ENCODE results near the gene LYST.

LYST gene

GRCh38 chr1:235737751-235738150, 129.0 kb downstream of the LYST start:
- TF ChIP-seq SIN3A (IDR thresholded peaks at IDR 0.05; ENCODE audit: borderline replicate concordance, insufficient read depth, low read length) (no peak), FOXP2 (optimal IDR thresholded peaks at IDR 0.05; ENCODE audit: borderline replicate concordance, extremely low read depth, extremely low read length, insufficient read depth) (no peak), TAF1 (IDR thresholded peaks at IDR 0.05; ENCODE audit: borderline replicate concordance, insufficient read depth, low read length) (no peak)

GRCh38 chr1:235736263-235736662, 130.4 kb downstream of the LYST start:
- TF ChIP-seq REST (IDR thresholded peaks at IDR 0.05; ENCODE audit: insufficient read depth in 1 of 2, low read depth in 2 of 2, low read length in 2 of 2) = no peak
- TF ChIP-seq TAF1 (IDR thresholded peaks at IDR 0.05; ENCODE audit: borderline replicate concordance, insufficient read depth, low read length) = no peak
- TF ChIP-seq SIN3A (IDR thresholded peaks at IDR 0.05; ENCODE audit: borderline replicate concordance, insufficient read depth, low read length) = no peak
- TF ChIP-seq FOXP2 (optimal IDR thresholded peaks at IDR 0.05; ENCODE audit: borderline replicate concordance, extremely low read depth, extremely low read length, insufficient read depth) = no peak
- TF ChIP-seq POLR2AphosphoS5 (IDR thresholded peaks at IDR 0.05; ENCODE audit: low read depth, low read length) = no peak

GRCh38 chr1:235735621-235736020, 131.1 kb downstream of the LYST start:
- TF ChIP-seq REST (IDR thresholded peaks at IDR 0.05; ENCODE audit: insufficient read depth in 1 of 2, low read depth in 2 of 2, low read length in 2 of 2) (no peak), TAF1 (IDR thresholded peaks at IDR 0.05; ENCODE audit: borderline replicate concordance, insufficient read depth, low read length) (no peak)

- TF ChIP-seq FOXP2 (optimal IDR thresholded peaks at IDR 0.05; ENCODE audit: borderline replicate concordance, extremely low read depth, extremely low read length, insufficient read depth) (no peak), SIN3A (IDR thresholded peaks at IDR 0.05; ENCODE audit: borderline replicate concordance, insufficient read depth, low read length) (no peak), TAF1 (IDR thresholded peaks at IDR 0.05; ENCODE audit: borderline replicate concordance, insufficient read depth, low read length) (no peak), POLR2AphosphoS5 (IDR thresholded peaks at IDR 0.05; ENCODE audit: low read depth, low read length) (no peak), REST (IDR thresholded peaks at IDR 0.05; ENCODE audit: insufficient read depth in 1 of 2, low read depth in 2 of 2, low read length in 2 of 2) (no peak)
These were observed 132.4 kb downstream of the LYST start for GRCh38 chr1:235734335-235734734.

- TF ChIP-seq REST (IDR thresholded peaks at IDR 0.05; ENCODE audit: insufficient read depth in 1 of 2, low read depth in 2 of 2, low read length in 2 of 2) (no peak), TAF1 (IDR thresholded peaks at IDR 0.05; ENCODE audit: borderline replicate concordance, insufficient read depth, low read length) (no peak), SIN3A (IDR thresholded peaks at IDR 0.05; ENCODE audit: borderline replicate concordance, insufficient read depth, low read length) (no peak), POLR2AphosphoS5 (IDR thresholded peaks at IDR 0.05; ENCODE audit: low read depth, low read length) (no peak)
These were observed 136.7 kb downstream of the LYST start for GRCh38 chr1:235730007-235730406.

All from PFSK-1 (cell line).